ACHN (cell line): Measurements from ENCODE around the gene CAMTA2.

Experiments
- DNase-seq: peaks from one replicate; pipeline ENCODE4 v3.0.0-alpha.2; 2015
- in situ Hi-C: cut with HindIII; loops from 2 replicates; pipeline ENCODE4 v1.10.0; 2017; ENCODE audit warnings: low sequenced_read_pairs, low pct_ligation_motif_present, low pct_unique_long_range_greater_than_20kb

The CAMTA2 gene

GRCh38 chr17:4971826-4972225 is 15.6 kb downstream of the CAMTA2 start:
- in situ Hi-C loops: no loop called here

GRCh38 chr17:4970273-4970672 is 17.2 kb downstream of the CAMTA2 start:
- in situ Hi-C loops: no loop called here
- no peak for DNase-seq

More at GRCh38 chr17:4971826-4972225, 15.6 kb downstream of the CAMTA2 start:
- DNase-seq: no peak

GRCh38 chr17:4969551-4970173 is 17.8 kb downstream of the CAMTA2 start:
- DNase-seq: peak; percentile 54
- in situ Hi-C loops: no loop called here

- in situ Hi-C loops: no loop called here
- DNase-seq: peak; percentile 94
Observed at GRCh38 chr17:4969047-4969550, 18.4 kb downstream of the CAMTA2 start.

- in situ Hi-C loops: no loop called here
- peak; percentile 83 for DNase-seq
Observed at GRCh38 chr17:4968486-4969046, 18.9 kb downstream of the CAMTA2 start.

GRCh38 chr17:4967539-4968485 is 19.7 kb downstream of the CAMTA2 start, which contains the start of gene SPAG7:
Gene SPAG7, minus strand, starts transcription at chr17:4967817. Its CDS starts 13 bp downstream, at chr17:4967804.
- in situ Hi-C loops: no loop called here
- peak; percentile 95 for DNase-seq

GRCh38 chr17:4966844-4967538 is 20.5 kb downstream of the CAMTA2 start:
- in situ Hi-C loops: no loop called here
- DNase-seq: peak; percentile 99

GRCh38 chr17:4965311-4965986 is 22.0 kb downstream of the CAMTA2 start:
- in situ Hi-C loops: no loop called here
- DNase-seq: no peak

GRCh38 chr17:4960279-4960922 is 27.1 kb downstream of the CAMTA2 start:
- in situ Hi-C loops: no loop called here
- no peak for DNase-seq

GRCh38 chr17:4959261-4959965 is 28.1 kb downstream of the CAMTA2 start:
- in situ Hi-C loops: no loop called here
- DNase-seq: no peak

- in situ Hi-C loops: no loop called here
- DNase-seq: no peak
Observed at GRCh38 chr17:4958102-4958501, 29.4 kb downstream of the CAMTA2 start.

GRCh38 chr17:4956493-4957061 is 30.9 kb downstream of the CAMTA2 start:
- DNase-seq: no peak
- in situ Hi-C loops: no loop called here

GRCh38 chr17:4955091-4955490 is 32.4 kb downstream of the CAMTA2 start:
- DNase-seq: no peak
- in situ Hi-C loops: no loop called here

GRCh38 chr17:4953451-4953961 is 34.0 kb downstream of the CAMTA2 start:
- DNase-seq: peak; percentile 96
- in situ Hi-C loops: no loop called here

- DNase-seq: no peak
- in situ Hi-C loops: no loop called here
Observed at GRCh38 chr17:4951486-4951885, 36.0 kb downstream of the CAMTA2 start.

- in situ Hi-C loops: no loop called here
- no peak for DNase-seq
Observed at GRCh38 chr17:4950746-4951204, 36.7 kb downstream of the CAMTA2 start, which contains the start of gene ENO3. Gene ENO3, plus strand, starts transcription at chr17:4951119. Its CDS starts 711 bp downstream, at chr17:4951830.
